ENCODE data around the gene KRTDAP. TPM values are rescaled to one million over a fixed set of nuclear protein-coding genes. Genes with fewer than 3 reads are reported as not detected.

Gene KRTDAP
- total RNA-seq, 2 donors from 2014 or later, result not detected

GRCh38 chr19:35518313-35518712, 28.0 kb upstream of the KRTDAP start:
- ATAC-seq (no peak), DNase-seq (ENCODE audit: low spot score in 2 of 2) (no peak)
- H3K9me3 Mint-ChIP-seq, result no peaks in the 10 kb centered on the region
- no peaks in the 10 kb centered on the region for H3K36me3 Mint-ChIP-seq
- H3K27ac Mint-ChIP-seq, result no peak overlapping the region

- DNase-seq (ENCODE audit: low spot score in 2 of 2) (no peak), ATAC-seq (no peak)
- Mint-ChIP-seq H3K9me3 (no peaks in the 10 kb centered on the region), H3K27ac (no peak overlapping the region), H3K36me3 (no peaks in the 10 kb centered on the region)
Measured at GRCh38 chr19:35517342-35517741, 27.1 kb upstream of the KRTDAP start.

GRCh38 chr19:35516310-35516709, 26.0 kb upstream of the KRTDAP start:
- no peak for DNase-seq (ENCODE audit: low spot score in 2 of 2)
- Mint-ChIP-seq H3K36me3 (no peaks in the 10 kb centered on the region), H3K9me3 (no peaks in the 10 kb centered on the region), H3K27ac (no peak overlapping the region)
- no peak for ATAC-seq

- ATAC-seq, result no peak
- H3K27ac Mint-ChIP-seq, result no peak overlapping the region
- H3K9me3 Mint-ChIP-seq, result no peaks in the 10 kb centered on the region
- DNase-seq (ENCODE audit: low spot score in 2 of 2), result no peak
- H3K36me3 Mint-ChIP-seq, result no peaks in the 10 kb centered on the region
Measured at GRCh38 chr19:35514282-35514809, 24.1 kb upstream of the KRTDAP start.

- Mint-ChIP-seq H3K27ac (peak within 1 kb of the TSS in 1 of 2 donors; percentile 33), H3K36me3 (no peaks in the 10 kb centered on the region), H3K9me3 (no peaks in the 10 kb centered on the region)
- no peak for ATAC-seq
- no peak for DNase-seq (ENCODE audit: low spot score in 2 of 2)
Measured at GRCh38 chr19:35513628-35514281, 23.5 kb upstream of the KRTDAP start, which contains the start of gene DMKN. Gene DMKN (minus strand): TSS chr19:35513649. CDS start chr19:35513475, 174 bp downstream.

GRCh38 chr19:35512831-35513627, 22.8 kb upstream of the KRTDAP start:
- Mint-ChIP-seq H3K36me3 (no peaks in the 10 kb centered on the region), H3K27ac (no peak overlapping the region), H3K9me3 (no peaks in the 10 kb centered on the region)
- DNase-seq (ENCODE audit: low spot score in 2 of 2), result no peak
- no peak for ATAC-seq

- H3K36me3 Mint-ChIP-seq, result no peaks in the 10 kb centered on the region
- H3K9me3 Mint-ChIP-seq, result no peaks in the 10 kb centered on the region
- DNase-seq (ENCODE audit: low spot score in 2 of 2) (no peak), ATAC-seq (no peak)
- H3K27ac Mint-ChIP-seq, result no peak overlapping the region
Measured at GRCh38 chr19:35511337-35511736, 21.1 kb upstream of the KRTDAP start.

GRCh38 chr19:35510626-35510964, 20.3 kb upstream of the KRTDAP start:
- Mint-ChIP-seq H3K27ac (no peak overlapping the region), H3K36me3 (no peaks in the 10 kb centered on the region), H3K9me3 (no peaks in the 10 kb centered on the region)
- DNase-seq (ENCODE audit: low spot score in 2 of 2) (no peak), ATAC-seq (peak; percentile 3 to 17)

GRCh38 chr19:35509861-35510625, 19.8 kb upstream of the KRTDAP start:
- H3K9me3 Mint-ChIP-seq, result no peaks in the 10 kb centered on the region
- DNase-seq (ENCODE audit: low spot score in 2 of 2) (peak; percentile 67 to 88), ATAC-seq (peak; percentile 85 to 92)
- H3K36me3 Mint-ChIP-seq, result no peaks in the 10 kb centered on the region
- no peak overlapping the region for H3K27ac Mint-ChIP-seq

- Mint-ChIP-seq H3K36me3 (no peaks in the 10 kb centered on the region), H3K9me3 (no peaks in the 10 kb centered on the region), H3K27ac (no peak overlapping the region)
- ATAC-seq, result peak; percentile 39 to 63
- DNase-seq (ENCODE audit: low spot score in 2 of 2), result peak in 1 of 2 donors; percentile 34
Measured at GRCh38 chr19:35509018-35509652, 18.9 kb upstream of the KRTDAP start.

GRCh38 chr19:35508129-35508528, 17.9 kb upstream of the KRTDAP start:
- no peak for ATAC-seq
- DNase-seq (ENCODE audit: low spot score in 2 of 2), result no peak
- no peaks in the 10 kb centered on the region for H3K9me3 Mint-ChIP-seq
- peak overlapping the region in 1 of 2 donors; percentile 72 for H3K27ac Mint-ChIP-seq
- no peaks in the 10 kb centered on the region for H3K36me3 Mint-ChIP-seq

GRCh38 chr19:35507561-35507960, 17.3 kb upstream of the KRTDAP start:
- ATAC-seq (no peak), DNase-seq (ENCODE audit: low spot score in 2 of 2) (no peak)
- Mint-ChIP-seq H3K9me3 (no peaks in the 10 kb centered on the region), H3K27ac (no peak overlapping the region), H3K36me3 (no peaks in the 10 kb centered on the region)

GRCh38 chr19:35506011-35506410, 15.7 kb upstream of the KRTDAP start:
- DNase-seq (ENCODE audit: low spot score in 2 of 2) (no peak), ATAC-seq (no peak)
- Mint-ChIP-seq H3K36me3 (no peaks in the 10 kb centered on the region), H3K27ac (no peak overlapping the region), H3K9me3 (no peaks in the 10 kb centered on the region)

- DNase-seq (ENCODE audit: low spot score in 2 of 2) (no peak), ATAC-seq (no peak)
- no peaks in the 10 kb centered on the region for H3K9me3 Mint-ChIP-seq
- no peak overlapping the region for H3K27ac Mint-ChIP-seq
- H3K36me3 Mint-ChIP-seq, result no peaks in the 10 kb centered on the region
Measured at GRCh38 chr19:35502751-35503150, 12.5 kb upstream of the KRTDAP start.

GRCh38 chr19:35501684-35502083, 11.4 kb upstream of the KRTDAP start:
- Mint-ChIP-seq H3K36me3 (no peaks in the 10 kb centered on the region), H3K9me3 (no peaks in the 10 kb centered on the region), H3K27ac (no peak overlapping the region)
- no peak for DNase-seq (ENCODE audit: low spot score in 2 of 2)
- ATAC-seq, result no peak

- ATAC-seq, result no peak
- Mint-ChIP-seq H3K27ac (no peak overlapping the region), H3K9me3 (no peaks in the 10 kb centered on the region), H3K36me3 (no peaks in the 10 kb centered on the region)
- DNase-seq (ENCODE audit: low spot score in 2 of 2), result no peak
Measured at GRCh38 chr19:35500611-35501010, 10.3 kb upstream of the KRTDAP start.
